H1 (cell line): ENCODE measurements around the gene SLC22A8. TPM values are rescaled to one million over a fixed set of nuclear protein-coding genes. Genes with fewer than 3 reads are reported as not detected.

Experiments
- CTCF ChIA-PET: fragments of 300-600 bp; sonication (Branson Sonifier 250); formaldehyde crosslinking; loops from one replicate; lab custom pipeline; 2021; ENCODE audit not compliant: partially characterized antibody; lab: Charles Lee
- POLR2A ChIA-PET: fragments of 300-600 bp; sonication (Branson Sonifier 250); formaldehyde crosslinking; loops from one replicate; lab custom pipeline; 2021; ENCODE audit warnings: inconsistent platforms; ENCODE audit not compliant: partially characterized antibody; lab: Charles Lee
- DNase-seq, 2 experiments: peaks; one replicate each; pipeline versions ENCODE4 v3.0.0 to v3.0.0-alpha.2; 2010 to 2022; ENCODE audit warnings: low spot score in 2 of 2, low read depth in 1 of 2, mixed read lengths in 1 of 2
- FAIRE-seq: peaks from 2 replicates; lab custom pipeline; 2011; peaks lifted over from hg19 to GRCh38; lab: Jason Lieb, UNC
- H2AFZ ChIP-seq: 2 replicates; pipeline ENCODE4 v1.8.1; 2012; ENCODE audit warnings: low read length, inconsistent platforms
- H2AK5ac ChIP-seq: 2 replicates; pipeline ENCODE4 v1.6.1; 2013; ENCODE audit warnings: low read depth, low read length
- H2BK120ac ChIP-seq: replicated peaks from 2 replicates; pipeline ENCODE3; 2013; ENCODE audit warnings: low read depth, low read length, inconsistent platforms
- H2BK12ac ChIP-seq: 2 replicates; pipeline ENCODE4 v1.6.1; 2013; ENCODE audit warnings: low read depth, low read length
- H2BK15ac ChIP-seq: 2 replicates; pipeline ENCODE4 v1.6.1; 2013; ENCODE audit warnings: low read length
- H2BK20ac ChIP-seq: 2 replicates; pipeline ENCODE4 v1.6.1; 2013; ENCODE audit warnings: low read length
- H2BK5ac ChIP-seq: 2 replicates; pipeline ENCODE4 v1.6.1; 2013; ENCODE audit warnings: low read depth, low read length
- H3K14ac ChIP-seq: 2 replicates; pipeline ENCODE4 v1.6.1; 2013; ENCODE audit warnings: inconsistent platforms; ENCODE audit not compliant: insufficient read length
- H3K18ac ChIP-seq: 2 replicates; pipeline ENCODE4 v1.6.1; 2013; ENCODE audit warnings: low read length; ENCODE audit errors: extremely low read depth
- H3K23ac ChIP-seq: 2 replicates; pipeline ENCODE4 v1.6.1; 2013; ENCODE audit warnings: inconsistent platforms; ENCODE audit not compliant: insufficient read length
- H3K23me2 ChIP-seq: 2 replicates; pipeline ENCODE4 v1.6.1; 2013; ENCODE audit warnings: low read depth, low read length
- H3K27ac ChIP-seq: 2 replicates; pipeline ENCODE4 v1.6.1; 2011; ENCODE audit warnings: low read depth, low read length, inconsistent platforms
- H3K27me3 ChIP-seq, 4 experiments: replicated peaks in 1 of 4; 1 replicate in 1 of 4; 2 replicates in 3 of 4; pipeline versions ENCODE4 v1.6.1 to v1.8.1; 2011 to 2013; ENCODE audit warnings: low read length in 3 of 4, mild to moderate bottlenecking in 3 of 4, inconsistent platforms in 2 of 4, mixed read lengths in 2 of 4, moderate library complexity in 1 of 4; ENCODE audit not compliant: control insufficient read depth in 3 of 4, insufficient read depth in 3 of 4; ENCODE audit errors: extremely low read depth in 1 of 4
- H3K36me3 ChIP-seq, 4 experiments: 2 replicates each; pipeline versions ENCODE4 v1.6.1 to v1.8.1; 2011 to 2013; ENCODE audit warnings: mild to moderate bottlenecking in 4 of 4, low read length in 3 of 4, moderate library complexity in 2 of 4, control low read depth in 1 of 4, inconsistent platforms in 1 of 4; ENCODE audit not compliant: insufficient read depth in 4 of 4, control insufficient read depth in 2 of 4
- H3K4ac ChIP-seq: replicated peaks from 2 replicates; pipeline ENCODE3; 2013; ENCODE audit warnings: low read length, low read depth, mixed read lengths, inconsistent platforms; ENCODE audit not compliant: insufficient read length
- H3K4me1 ChIP-seq, 4 experiments: replicated peaks in 1 of 4; 1 replicate in 1 of 4; 2 replicates in 3 of 4; pipeline versions ENCODE4 v1.6.1 to v1.8.1; 2011 to 2013; ENCODE audit warnings: low read length in 3 of 4, inconsistent platforms in 2 of 4, mixed read lengths in 1 of 4; ENCODE audit not compliant: insufficient read depth in 4 of 4, control insufficient read depth in 3 of 4
- H3K4me2 ChIP-seq, 2 experiments: 2 replicates each; pipeline versions ENCODE4 v1.6.1 to v1.8.1; 2011 to 2013; ENCODE audit warnings: low read depth in 2 of 2, low read length in 2 of 2, control low read depth in 1 of 2, inconsistent platforms in 1 of 2, mild to moderate bottlenecking in 1 of 2; ENCODE audit not compliant: insufficient read depth in 1 of 2
- H3K4me3 ChIP-seq, 4 experiments: fragments of 200-600, 300-600 bp in 1 of 4; sonication (generic), shearing (Covaris generic), sonication (Bioruptor Twin) in 1 of 4; 2 replicates each; pipeline versions ENCODE4 v1.5.1 to v1.8.1; 2011 to 2016; ENCODE audit warnings: low read length in 4 of 4, low read depth in 3 of 4, control low read depth in 2 of 4, inconsistent platforms in 2 of 4, mild to moderate bottlenecking in 2 of 4, mixed read lengths in 1 of 4, moderate library complexity in 1 of 4; ENCODE audit not compliant: insufficient read depth in 2 of 4; ENCODE audit errors: extremely low read depth in 1 of 4
- H3K56ac ChIP-seq: replicated peaks from 2 replicates; pipeline ENCODE3; 2013; ENCODE audit warnings: low read depth, mild to moderate bottlenecking, mixed read lengths, low read length, inconsistent platforms; ENCODE audit not compliant: insufficient read length
- H3K79me1 ChIP-seq: 2 replicates; pipeline ENCODE4 v1.6.1; 2013; ENCODE audit warnings: low read depth, low read length, control low read depth
- H3K79me2 ChIP-seq, 2 experiments: 2 replicates each; pipeline versions ENCODE4 v1.6.1 to v1.8.1; 2012 to 2013; ENCODE audit warnings: low read length in 2 of 2, mild to moderate bottlenecking in 2 of 2, inconsistent platforms in 1 of 2; ENCODE audit not compliant: insufficient read depth in 2 of 2, control insufficient read depth in 1 of 2
- H3K9ac ChIP-seq, 4 experiments: replicated peaks in 1 of 4; 1 replicate in 1 of 4; 2 replicates in 3 of 4; pipeline versions ENCODE4 v1.6.1 to v1.8.1; 2011 to 2013; ENCODE audit warnings: low read depth in 3 of 4, low read length in 3 of 4, control low read depth in 2 of 4, mild to moderate bottlenecking in 2 of 4, moderate library complexity in 2 of 4, inconsistent platforms in 1 of 4; ENCODE audit errors: extremely low read depth in 1 of 4
- H3K9me3 ChIP-seq, 2 experiments: 2 replicates each; pipeline versions ENCODE4 v1.6.1 to v1.8.1; 2012 to 2013; ENCODE audit warnings: mild to moderate bottlenecking in 2 of 2, moderate library complexity in 2 of 2, control low read depth in 1 of 2, inconsistent platforms in 1 of 2, low read depth in 1 of 2, low read length in 1 of 2, mixed read lengths in 1 of 2; ENCODE audit not compliant: insufficient read depth in 2 of 2
- H4K20me1 ChIP-seq, 2 experiments: replicated peaks in 1 of 2; 2 replicates each; pipeline versions ENCODE3 to v1.8.1; 2011 to 2013; ENCODE audit warnings: inconsistent platforms in 2 of 2, low read length in 2 of 2, mild to moderate bottlenecking in 1 of 2; ENCODE audit not compliant: insufficient read depth in 2 of 2, control insufficient read depth in 1 of 2
- H4K5ac ChIP-seq: 2 replicates; pipeline ENCODE4 v1.6.1; 2013; ENCODE audit warnings: low read length, low read depth, mixed read lengths, inconsistent platforms; ENCODE audit not compliant: insufficient read length
- H4K8ac ChIP-seq: 2 replicates; pipeline ENCODE4 v1.8.0; 2013; ENCODE audit warnings: mild to moderate bottlenecking, moderate library complexity, low read length, inconsistent platforms; ENCODE audit not compliant: insufficient read depth; ENCODE audit errors: extremely low read depth
- H4K91ac ChIP-seq: replicated peaks from 2 replicates; pipeline ENCODE3; 2013; ENCODE audit warnings: low read length, mixed read lengths, inconsistent platforms; ENCODE audit not compliant: insufficient read length
- ATF2 ChIP-seq: IDR thresholded peaks from 2 replicates; pipeline ENCODE4 v1.6.1; 2012; ENCODE audit warnings: low read length, inconsistent platforms
- EGR1 ChIP-seq: IDR thresholded peaks from 2 replicates; pipeline ENCODE4 v1.6.1; 2011; ENCODE audit warnings: low read depth, low read length, borderline replicate concordance
- HDAC6 ChIP-seq: IDR thresholded peaks from one replicate; pipeline ENCODE4 v1.7.1; 2012; ENCODE audit warnings: low read depth, mild to moderate bottlenecking, inconsistent platforms, low read length, moderate library complexity
- SIX5 ChIP-seq: IDR thresholded peaks from 2 replicates; pipeline ENCODE4 v1.6.1; 2011; ENCODE audit warnings: mild to moderate bottlenecking, low read depth, low read length
- WGBS, 2 experiments: shearing (Covaris generic) in 1 of 2; methylation state at CpG; one replicate each; pipeline versions ENCODE4 v1.1.6 to v1.1.7; 2013 to 2015; ENCODE audit warnings: low lambda C conversion rate in 2 of 2, mixed read lengths in 2 of 2, inconsistent platforms in 1 of 2, low coverage in 1 of 2, missing lambda C conversion rate in 1 of 2; ENCODE audit not compliant: insufficient replicate concordance in 2 of 2, insufficient coverage in 1 of 2, insufficient read length in 1 of 2; ENCODE audit errors: extremely low coverage in 1 of 2, missing lambda C conversion rate in 1 of 2; 5-methylcytosine and 5-hydroxymethylcytosine counted together
- polyA plus RNA-seq, 7 experiments: library from polyadenylated mRNA; depleted of rRNA in 3 of 7; stranded (reverse) in 5 of 7; unstranded in 2 of 7; fragments of >200 nt in 5 of 7; fragments of 200-250 nt in 2 of 7; gene quantifications; 1 replicate in 5 of 7; 2 replicates in 1 of 7; 4 replicates in 1 of 7; pipeline versions ENCODE4 v1.2.1 to v1.2.3, GENCODE V29; 2011 to 2013; ENCODE audit warnings: missing spikeins in 2 of 7, mixed read lengths in 2 of 7
- total RNA-seq: library from RNA; stranded (reverse); fragmentation: NEBNext Ultra II Directional; extraction: Animal tissue kit (Norgen Biotek cat#: 25700); gene quantifications from 2 replicates; pipeline ENCODE4 v1.2.1, GENCODE V29; 2021

The SLC22A8 gene
- total and polyA plus RNA-seq, 2 of the 8 experiments (the other 6 are each of a cell fraction or from before 2014, with no cell fraction given): not detected

- Histone ChIP-seq H2AK5ac (no peak overlapping the region), H2BK20ac (no peak overlapping the region), H2AFZ (no peak overlapping the region), H4K5ac (no peak overlapping the region), H2BK120ac (no peak overlapping the region), H3K9me3 (no peaks in the 10 kb centered on the region), H3K27me3 (peaks cover 0 to 4% (median 2%) of the 10 kb centered on the region in 4 experiments; a peak in 3 of 7 replicates), H3K23me2 (no peaks in the 10 kb centered on the region; the same call in 1 of the 2 replicates), H3K18ac (no peak overlapping the region), H3K27ac (no peak overlapping the region), H4K20me1 (no peaks in the 10 kb centered on the region), H2BK15ac (no peak overlapping the region), H3K4me1 (peaks cover 0 to 7% (median 4%) of the 10 kb centered on the region in 4 experiments; a peak in 5 of 7 replicates), H2BK12ac (no peak overlapping the region), H3K56ac (no peak overlapping the region), H4K8ac (no peak overlapping the region), H3K79me1 (no peaks in the 10 kb centered on the region), H4K91ac (no peak overlapping the region), H3K14ac (no peak overlapping the region), H3K36me3 (no peaks in the 10 kb centered on the region), H3K79me2 (no peaks in the 10 kb centered on the region), H2BK5ac (no peak overlapping the region), H3K4ac (no peak overlapping the region), H3K9ac (no peak overlapping the region), H3K23ac (no peak overlapping the region), H3K4me2 (no peak overlapping the region; a peak in 1 of 4 replicates), H3K4me3 (no peak overlapping the region)
- ChIA-PET CTCF (interaction anchor here (0.7 to 8.6 kb wide), 19 partner anchors 12 to 960 kb away, joined by 3 to 435 read pairs (median 8); partner anchors contain the start of gene CHRM1), POLR2A (interaction anchor here (0.9 to 2.3 kb wide), 5 partner anchors 97 to 181 kb away, joined by 3 to 15 read pairs (median 3); no protein-coding TSS in a partner anchor)
- no peak for DNase-seq
- no peak for FAIRE-seq
- 81% methylated on average over 6 of the region's 6 CpGs; no CpG with 5 or more reads in 1 of the 2 experiments for WGBS, 2 experiments
- TF ChIP-seq ATF2 (no peak), EGR1 (no peak), HDAC6 (no peak), SIX5 (no peak)
These were observed 6.8 kb upstream of the SLC22A8 start for GRCh38 chr11:63022441-63022840.
